Measurements from ENCODE around the gene INCENP.

INCENP gene

DNA sequence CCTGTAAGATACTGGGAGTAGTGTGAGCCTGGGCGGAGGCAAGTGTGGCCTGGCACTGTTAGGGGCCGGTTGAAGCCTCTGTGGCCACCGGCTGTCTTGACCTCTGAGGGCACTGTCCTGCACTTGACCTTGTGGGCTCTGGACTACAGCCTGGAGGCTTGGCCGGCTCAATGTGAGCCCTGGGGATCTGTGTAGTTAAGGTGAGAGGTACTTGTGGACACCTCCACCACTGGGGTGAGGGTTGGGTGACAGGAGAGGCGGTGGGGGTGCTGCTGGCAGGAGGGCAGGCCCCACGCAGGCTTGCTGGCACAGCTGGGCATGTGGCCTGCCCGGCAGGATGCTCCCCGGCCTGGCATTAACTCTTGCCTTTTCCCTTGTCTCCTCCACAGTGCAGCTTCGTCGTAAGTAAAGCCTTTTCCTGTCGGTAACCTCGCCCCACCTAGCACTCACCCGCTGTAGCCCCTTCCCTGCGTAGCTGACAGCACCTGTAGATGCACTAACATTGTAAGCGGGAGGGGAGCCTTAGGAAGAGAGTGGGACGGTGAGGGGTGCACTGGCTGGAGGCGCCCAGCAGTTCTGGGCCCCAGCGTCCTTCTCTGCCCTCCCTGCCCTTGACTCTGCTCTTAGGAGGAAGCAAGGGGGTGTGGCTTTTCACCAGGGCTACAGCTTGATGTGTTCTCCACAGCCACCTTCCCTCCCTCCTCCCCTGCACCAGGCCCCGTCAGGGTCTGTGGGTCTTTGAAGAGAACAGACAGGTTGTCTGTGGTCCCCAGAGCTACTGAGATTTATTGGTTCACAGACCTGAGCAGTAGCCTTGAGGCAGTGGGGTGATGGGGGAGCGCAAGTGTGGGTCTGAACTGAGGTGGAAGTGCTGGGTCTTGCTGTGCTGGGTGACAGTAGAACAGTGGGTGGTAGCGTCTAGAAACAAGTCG, 17.6 kb downstream of the INCENP start:
- DNase-seq (ENCODE audit: low spot score) = no peak

DNA sequence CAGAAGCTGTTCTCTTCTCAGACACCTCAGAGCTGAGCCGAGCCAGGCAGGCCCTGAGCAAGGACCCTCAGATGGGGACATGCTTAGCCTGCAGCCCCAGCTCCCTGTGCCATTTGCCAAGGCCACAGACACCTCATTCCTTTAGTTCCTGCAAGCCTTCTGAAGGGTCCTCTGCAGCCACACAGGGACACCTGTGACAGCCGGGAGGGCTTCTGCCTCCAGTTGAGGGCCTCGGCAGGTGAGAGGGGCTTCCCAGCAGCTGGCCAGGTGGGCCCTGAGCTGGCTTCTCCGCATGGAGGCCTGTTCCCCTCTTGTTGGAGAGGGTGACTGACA, 18.2 kb downstream of the INCENP start:
- DNase-seq (ENCODE audit: low spot score) = no peak

DNA sequence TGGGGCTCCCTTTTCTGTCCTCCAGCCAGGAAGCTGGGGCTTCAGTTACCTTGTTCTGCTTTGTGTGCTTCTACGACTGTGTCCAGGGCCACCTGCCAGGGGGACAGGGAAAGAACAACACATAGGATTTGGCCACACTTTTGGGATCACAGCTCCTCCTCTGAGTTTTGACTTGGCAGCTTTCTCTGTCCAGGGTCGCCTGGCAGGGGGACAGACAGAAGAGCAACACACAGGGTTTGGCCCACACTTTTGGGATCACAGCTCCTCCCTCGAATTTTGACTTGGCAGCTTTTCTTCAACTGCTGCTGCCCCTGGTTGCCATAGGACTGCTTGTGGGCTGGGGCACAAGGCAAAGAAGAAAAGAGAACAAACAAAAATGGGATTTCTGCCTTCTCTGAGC, 19.1 kb downstream of the INCENP start:
- DNase-seq (ENCODE audit: low spot score) = no peak

DNA sequence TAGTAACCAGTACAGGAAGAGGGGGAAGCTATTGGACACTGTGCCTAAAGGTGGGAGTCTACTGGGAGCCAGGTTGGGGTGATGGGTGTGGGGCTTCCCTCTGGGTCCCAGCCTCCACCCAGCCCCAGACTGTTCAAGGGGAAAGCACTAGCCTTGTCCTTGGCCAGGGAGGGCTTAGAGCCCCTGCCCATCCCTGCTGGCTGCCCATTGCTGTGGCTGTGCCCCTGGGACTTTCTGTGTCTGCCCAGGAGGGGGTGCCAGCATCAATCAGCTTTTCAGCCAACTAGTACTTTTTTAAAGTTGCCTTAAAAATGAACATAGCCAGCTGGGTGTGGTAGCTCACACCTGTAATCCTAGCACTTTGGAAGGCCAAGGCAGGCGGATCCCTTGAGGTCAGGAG, 19.9 kb downstream of the INCENP start:
- DNase-seq (ENCODE audit: low spot score) = no peak

DNA sequence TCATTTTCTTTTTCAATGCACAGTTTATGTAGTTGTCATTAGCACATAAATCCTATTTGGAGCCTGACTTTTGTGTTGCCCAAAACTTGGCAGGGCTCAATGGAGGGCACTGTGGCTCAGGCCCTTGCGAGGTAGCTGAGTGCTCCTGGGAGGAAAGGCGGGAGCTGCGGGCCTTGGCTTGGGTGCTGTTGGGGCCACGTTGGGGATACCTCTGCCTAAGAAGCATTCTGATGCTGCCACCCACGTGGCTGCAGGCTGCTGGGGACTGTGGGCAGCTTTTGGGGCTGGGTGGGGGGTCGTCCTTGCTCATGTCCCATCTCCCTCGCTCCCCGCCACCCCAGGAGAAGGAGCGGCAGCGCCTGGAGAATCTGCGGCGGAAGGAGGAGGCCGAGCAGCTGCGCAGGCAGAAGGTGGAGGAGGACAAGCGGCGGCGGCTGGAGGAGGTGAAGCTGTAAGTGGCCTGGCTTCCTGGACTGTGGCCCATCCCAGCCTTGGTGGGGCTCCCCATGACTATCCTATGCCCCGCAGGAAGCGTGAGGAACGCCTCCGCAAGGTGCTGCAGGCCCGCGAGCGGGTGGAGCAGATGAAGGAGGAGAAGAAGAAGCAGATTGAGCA, 20.9 kb downstream of the INCENP start:
- DNase-seq (ENCODE audit: low spot score) = no peak

DNA sequence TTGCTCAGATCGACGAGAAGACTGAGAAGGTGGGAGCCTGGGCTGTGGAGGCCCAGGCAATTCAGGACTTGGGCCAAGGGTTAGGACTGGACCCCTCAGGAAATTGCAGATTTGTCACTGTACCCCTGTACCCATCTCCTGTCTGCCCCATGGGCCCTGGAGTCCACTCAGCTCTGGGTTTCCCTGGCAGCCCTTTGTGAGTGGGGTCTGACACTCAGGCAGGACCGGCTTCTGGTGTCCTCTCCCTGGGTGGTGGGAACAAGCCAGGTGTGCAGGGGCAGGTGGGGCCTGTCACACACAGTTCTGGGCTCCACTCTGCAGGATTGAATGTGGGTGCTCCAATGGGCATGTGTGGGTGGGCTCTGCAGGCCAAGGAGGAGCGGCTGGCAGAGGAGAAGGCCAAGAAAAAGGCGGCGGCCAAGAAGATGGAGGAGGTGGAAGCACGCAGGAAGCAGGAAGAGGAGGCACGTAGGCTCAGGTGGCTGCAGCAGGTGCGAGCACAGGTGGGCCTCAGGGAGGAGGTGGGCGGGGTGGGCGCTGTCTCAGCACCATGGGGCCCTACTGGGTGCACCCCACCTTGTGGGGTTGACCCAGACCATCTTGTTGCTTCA, 21.6 kb downstream of the INCENP start:
- no peak for DNase-seq (ENCODE audit: low spot score)

DNA sequence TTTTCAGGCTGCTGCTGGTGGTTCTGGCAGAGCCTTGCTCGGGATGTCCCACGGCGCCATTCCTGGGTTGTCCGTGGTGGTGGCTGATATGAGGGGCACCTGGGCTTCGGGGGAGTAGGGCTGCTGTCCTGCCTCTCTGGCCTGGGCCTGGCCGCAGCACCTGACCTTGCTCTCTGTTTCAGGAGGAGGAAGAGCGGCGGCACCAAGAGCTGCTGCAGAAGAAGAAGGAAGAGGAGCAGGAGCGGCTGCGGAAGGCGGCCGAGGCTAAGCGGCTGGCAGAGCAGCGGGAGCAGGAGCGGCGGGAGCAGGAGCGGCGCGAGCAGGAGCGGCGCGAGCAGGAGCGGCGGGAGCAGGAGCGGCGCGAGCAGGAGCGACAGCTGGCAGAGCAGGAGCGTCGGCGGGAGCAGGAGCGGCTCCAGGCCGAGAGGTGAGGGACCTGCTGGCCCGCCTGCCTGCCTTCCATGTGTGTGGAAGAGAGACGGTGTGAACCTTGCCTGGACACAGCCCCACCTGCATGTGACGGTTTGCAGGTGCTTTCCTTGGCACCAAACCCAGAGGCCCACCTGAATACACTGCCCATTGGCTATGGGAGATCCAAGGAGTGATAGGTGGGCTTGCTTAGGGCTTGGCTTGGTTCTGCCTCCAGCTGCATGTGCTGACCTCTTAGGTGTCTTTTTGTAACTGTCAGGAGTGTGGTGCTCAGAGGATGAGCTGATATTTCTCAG, 22.8 kb downstream of the INCENP start:
- no peak for DNase-seq (ENCODE audit: low spot score)

DNA sequence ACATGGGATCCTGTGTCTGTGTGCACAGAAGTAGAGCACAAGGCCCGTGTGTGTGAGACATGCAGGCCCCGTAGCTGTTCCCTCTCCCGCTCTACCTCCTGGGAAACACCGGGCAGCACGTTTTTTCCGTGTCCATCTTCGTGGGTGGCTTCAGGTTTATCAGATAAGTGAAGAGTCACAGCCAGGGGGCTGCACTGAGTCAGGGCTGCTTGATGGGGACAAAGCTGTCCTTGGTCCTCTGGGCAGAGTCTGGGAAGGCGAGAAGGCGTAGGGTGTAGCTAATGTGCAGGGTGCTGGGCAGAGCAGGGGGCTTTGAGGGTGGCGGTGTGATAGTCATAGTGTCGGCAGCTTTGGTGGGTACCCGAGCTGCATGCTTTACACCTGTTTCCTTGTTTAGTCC, 23.7 kb downstream of the INCENP start:
- DNase-seq (ENCODE audit: low spot score) = no peak

DNA sequence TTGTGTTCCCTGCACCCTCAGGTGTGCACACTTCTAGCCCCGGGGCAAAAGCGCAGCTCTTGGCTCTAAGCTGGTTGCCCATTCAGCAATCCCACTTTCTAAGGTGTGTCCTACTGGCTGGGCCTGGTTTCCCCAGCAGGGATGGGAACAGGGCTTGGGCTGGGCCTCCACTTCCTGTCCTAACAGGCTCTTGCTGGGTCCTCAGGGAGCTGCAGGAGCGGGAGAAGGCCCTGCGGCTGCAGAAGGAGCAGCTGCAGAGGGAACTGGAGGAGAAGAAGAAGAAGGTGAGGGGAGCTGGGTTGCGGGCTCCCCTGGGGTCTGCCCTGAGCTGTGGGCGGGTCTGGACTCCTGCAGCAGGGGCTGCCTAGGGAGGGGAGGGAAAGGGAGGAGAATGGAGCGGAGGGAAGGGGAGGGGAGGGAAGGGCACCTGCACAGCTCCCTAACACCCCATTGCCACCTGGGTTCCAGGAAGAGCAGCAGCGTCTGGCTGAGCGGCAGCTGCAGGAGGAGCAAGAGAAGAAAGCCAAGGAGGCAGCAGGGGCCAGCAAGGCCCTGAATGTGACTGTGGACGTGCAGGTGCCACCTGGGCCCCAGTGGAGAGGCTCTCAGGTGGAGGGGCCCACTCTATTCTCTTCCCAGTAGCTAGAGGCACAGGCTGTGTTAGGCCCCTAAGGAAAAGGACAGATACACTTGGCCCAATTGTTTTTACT, 24.6 kb downstream of the INCENP start:
- DNase-seq (ENCODE audit: low spot score) = no peak

DNA sequence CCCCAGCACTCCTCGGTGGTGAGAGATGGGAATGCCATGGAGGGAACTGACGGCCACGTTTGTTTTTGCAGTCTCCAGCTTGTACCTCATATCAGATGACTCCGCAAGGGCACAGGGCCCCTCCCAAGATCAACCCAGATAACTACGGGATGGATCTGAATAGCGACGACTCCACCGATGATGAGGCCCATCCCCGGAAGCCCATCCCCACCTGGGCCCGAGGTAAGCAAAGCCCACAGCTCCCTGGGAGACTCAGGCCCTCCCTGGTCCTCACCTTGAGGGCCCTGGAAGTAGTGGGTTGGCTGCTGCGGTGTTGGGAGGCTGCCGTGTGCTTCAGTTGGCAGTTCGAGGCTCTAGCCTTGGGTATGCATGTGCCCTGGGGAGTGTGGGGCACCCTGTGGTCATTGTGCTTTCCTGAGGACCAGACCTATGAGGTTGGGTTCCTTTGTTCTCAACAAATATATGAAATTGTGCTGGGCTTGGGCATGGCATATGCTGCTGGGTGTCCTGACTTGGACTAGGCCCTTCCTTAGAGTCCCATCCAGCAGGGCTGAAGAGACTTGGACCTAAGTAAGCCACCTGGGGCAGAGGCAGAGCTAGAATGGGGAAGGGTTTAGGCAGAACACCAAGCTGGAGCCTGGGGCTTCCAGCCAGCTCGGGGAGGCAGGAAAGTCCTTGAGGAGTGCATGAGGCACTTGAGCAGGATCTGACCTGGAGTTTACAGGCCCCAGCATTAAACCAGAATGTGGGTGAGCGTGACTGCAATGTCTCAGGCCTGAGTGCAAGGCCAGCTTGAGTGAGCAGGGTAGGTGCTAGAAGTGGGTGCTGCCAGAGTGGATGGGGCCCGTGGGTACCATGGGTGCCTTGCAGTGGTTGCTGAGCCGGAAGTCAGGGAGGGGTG, 26.4 kb downstream of the INCENP start:
- no peak for DNase-seq (ENCODE audit: low spot score)

DNA sequence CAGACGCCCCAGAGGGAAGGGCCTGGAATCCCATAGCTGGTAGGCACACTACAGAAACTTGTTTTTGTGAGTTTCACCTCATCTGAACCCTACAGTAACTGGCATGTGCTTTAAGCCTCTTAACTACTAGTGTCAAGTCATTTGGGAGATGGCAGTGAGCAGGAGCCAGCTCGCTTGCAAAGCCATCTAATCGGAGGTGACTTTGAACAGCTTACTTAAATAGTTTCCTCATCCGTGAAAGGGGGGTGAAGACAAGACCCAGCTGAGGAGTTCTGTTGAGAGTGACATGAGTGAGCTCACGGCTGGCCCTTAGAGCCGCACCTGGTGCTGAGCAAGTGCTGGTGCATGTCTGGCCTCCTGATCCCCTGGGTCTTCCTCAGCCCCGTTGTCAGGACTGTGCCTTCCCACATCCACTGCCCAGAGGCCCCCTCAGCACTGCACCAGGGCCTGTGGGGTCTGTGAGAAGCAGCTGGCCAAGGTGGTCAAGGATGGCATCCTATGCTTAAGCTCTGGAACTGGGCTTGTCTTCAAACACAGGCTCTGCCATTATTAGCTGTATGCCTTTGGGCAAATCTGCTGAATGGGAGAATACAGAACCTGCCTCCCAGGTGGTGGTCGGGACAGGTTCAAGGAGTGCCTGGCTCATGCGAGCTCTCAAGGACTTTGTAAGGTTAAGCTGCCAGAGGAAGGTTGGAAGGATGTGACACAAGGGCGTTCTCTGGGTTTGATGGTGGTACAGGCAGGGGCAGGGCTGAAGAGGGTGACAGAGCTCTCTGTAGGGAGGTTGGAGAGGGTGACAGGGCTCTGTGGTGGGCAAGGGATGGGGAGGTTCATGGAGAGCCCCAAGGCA, 27.3 kb downstream of the INCENP start:
- DNase-seq (ENCODE audit: low spot score) = no peak

DNA sequence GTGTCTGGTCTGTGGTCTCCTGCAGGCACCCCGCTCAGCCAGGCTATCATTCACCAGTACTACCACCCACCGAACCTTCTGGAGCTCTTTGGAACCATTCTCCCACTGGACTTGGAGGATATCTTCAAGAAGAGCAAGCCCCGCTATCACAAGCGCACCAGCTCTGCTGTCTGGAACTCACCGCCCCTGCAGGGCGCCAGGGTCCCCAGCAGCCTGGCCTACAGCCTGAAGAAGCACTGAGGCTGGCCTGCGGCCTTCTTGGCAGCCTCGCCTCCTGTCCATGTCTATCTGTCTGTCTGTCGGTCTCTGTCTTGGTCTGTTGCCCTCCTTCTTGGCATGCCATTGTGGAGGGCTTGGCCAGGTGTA, 27.9 kb downstream of the INCENP start:
- no peak for DNase-seq (ENCODE audit: low spot score)

DNA sequence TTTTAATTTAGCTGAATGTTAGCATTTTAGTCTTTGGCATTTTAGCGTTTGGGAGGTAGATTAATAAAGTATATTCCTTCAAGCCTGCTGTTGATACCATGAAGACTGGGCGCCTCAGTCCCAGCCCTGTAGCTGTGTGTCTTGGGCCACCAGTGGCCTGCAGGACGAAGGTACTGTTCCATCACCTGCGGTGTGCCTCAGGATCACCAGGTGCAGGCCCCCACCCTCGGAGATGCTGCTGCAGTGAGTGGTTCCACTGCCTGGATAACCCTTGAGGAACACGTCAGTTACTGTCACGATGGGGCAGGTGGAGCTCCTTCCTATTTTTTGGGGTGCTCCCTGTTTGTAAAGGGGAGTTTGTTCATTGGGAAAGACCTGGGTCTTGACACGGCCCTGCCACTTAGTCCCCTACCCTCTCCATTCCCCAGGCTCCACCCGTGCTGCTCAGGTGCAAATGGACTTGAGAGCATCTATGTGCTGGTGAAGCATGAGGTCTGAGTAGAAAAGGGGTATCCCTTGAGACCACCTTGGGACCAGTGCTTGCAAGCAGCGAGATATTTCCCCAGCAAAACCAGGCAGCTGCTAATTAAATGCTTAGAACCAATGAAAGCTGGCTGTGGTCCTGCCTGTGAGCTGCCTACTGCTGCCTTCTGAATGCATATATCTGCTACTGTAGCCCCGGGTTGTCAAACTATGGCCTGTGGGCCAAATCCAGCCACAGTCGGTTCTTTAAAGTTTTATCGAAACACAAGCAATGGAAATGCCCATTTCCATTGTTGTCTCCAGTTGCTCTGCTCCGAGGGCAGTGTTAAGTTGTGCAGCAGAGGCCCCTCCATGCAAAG, 28.7 kb downstream of the INCENP start:
- no peak for DNase-seq (ENCODE audit: low spot score)

DNA sequence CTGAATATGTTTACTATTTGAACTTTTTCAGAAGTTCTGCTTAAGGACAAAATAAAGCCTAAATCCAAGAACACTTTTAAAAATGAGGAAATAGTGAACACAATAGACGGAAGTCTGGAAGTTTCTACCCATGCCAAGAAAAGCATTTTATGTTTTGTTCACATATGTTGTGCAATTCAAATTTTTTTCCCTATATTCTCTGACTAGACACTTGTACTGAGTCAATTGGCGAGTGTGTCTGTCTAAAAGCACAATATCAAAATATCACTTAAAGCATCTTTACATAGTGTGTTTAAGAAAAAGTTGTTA, 29.2 kb downstream of the INCENP start:
- no peak for DNase-seq (ENCODE audit: low spot score)

DNA sequence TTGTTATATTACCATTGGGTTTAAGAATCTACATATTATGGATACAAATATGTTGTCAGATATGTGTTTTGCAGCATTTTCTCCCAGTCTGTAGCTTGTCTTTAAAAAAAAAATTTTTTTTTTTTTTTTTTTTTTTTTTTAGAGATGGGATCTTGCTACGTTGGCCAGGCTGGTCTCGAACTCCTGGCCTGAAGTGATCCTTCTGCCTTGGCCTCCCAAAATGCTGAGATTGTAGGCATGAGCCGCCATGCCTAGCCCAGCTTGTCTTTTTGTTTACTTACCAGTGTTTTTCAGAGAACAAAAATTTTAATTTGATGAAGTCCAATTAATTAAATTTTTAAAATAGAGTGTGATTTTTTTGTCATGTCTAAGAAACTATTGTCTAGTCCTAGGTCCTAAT, 29.8 kb downstream of the INCENP start:
- no peak for DNase-seq (ENCODE audit: low spot score)

DNA sequence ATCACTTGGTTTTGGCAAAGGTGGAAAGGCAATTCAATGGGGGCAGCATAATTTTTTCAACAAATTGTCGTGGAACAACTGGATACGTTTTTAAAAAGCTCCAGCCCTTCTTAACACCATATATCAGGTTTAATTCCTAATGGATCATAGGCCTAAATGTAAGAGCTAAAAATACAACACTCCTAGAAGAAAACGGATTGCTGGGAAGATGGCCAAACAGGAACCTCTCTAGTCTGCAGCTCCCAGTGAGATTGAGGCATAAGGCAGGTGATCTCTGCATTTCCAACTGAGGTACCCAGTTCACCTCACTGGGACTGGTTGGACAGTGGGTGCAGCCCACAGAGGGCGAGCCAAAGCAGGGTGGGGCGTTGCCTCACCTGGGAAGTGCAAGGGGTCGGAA, 33.8 kb downstream of the INCENP start:
- DNase-seq (ENCODE audit: low spot score) = no peak

DNA sequence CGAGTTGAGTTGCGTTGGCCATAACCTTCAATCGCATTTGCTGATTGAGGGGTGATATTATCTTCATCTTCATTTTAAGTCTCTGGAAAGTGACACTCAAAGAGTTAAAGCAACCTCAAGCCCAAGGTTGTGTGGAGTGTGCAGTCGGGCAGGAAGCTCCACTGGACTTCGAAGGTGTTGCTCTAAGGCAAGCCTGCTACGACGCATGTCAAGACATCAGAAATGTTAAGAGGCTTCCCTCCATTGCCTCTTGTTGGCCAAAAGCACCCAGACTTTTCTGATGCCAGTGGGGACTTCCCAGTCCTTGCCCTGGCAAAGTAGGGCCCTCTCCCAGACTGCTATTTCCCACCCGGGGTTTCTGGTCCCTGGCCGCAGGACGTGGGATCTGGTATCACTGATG, 42.6 kb downstream of the INCENP start:
- no peak for DNase-seq (ENCODE audit: low spot score)

DNA sequence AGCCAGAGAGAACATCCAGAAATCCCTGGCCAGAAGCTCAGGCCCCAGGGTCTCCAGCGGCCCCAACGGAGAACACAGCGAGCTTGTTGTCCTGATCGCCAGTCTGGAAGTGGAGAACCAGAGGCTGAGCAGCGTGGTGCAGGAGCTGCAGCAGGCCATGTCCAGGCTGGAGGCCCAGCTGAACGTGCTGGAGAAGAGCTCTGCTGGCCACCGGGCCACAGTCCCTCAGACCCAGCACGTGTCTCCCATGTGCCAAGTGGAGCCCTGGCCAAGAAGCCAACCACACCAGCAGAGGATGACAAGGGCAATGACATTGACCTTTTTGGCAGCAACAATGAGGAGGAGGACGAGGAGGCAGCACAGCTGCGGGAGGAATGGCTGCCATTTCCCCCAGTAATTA, 45.6 kb downstream of the INCENP start:
- DNase-seq (ENCODE audit: low spot score) = no peak

DNA sequence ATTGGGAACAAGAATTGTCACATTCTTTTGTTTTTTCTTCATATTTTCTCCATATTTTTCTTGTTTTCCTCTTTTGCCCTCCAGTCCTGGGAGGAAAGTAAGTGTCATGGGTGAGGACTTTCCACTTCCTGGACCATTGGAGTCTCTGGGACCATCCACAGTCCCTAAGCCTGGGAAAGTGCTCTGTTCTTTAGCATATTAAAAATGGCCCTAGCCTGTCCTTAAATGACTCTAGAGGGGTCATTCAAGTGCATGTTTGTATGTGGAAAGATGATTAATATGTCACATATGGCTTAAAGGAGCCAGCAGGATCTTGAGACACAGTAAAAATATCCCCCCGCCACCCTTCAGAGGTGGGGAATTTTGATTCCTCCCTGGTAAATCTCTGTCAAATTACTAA, 46.1 kb downstream of the INCENP start:
- DNase-seq (ENCODE audit: low spot score) = no peak
